GM15510 (cell line): ENCODE measurements around the gene MSI2.

Source experiments
- POLR2A ChIP-seq: IDR thresholded peaks from 3 replicates; pipeline ENCODE4 v1.6.1; 2011; ENCODE audit warnings: borderline replicate concordance; ENCODE audit not compliant: insufficient read length; ENCODE audit errors: extremely low read depth

Gene MSI2

DNA sequence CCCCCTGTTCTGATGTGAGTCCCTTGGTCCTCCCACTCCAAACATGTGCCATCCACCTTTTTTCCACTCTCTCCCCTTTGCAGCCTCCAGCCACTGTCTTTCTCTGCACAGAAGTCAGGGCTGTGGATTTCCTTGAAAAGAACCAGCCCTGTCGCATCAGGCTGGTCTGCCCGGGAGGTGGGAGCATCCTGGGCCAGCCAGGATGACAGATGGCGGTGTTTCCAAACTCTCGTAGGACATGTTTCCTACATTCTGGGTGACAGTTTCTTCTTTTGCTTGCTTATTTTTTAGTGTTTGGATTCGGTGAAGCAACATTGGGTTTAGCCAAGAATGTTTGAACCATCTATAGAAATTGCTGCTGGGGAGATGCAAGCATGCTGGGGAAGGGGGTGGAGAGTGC is 388.0 kb downstream of the MSI2 start:
- no peak for TF ChIP-seq POLR2A

DNA sequence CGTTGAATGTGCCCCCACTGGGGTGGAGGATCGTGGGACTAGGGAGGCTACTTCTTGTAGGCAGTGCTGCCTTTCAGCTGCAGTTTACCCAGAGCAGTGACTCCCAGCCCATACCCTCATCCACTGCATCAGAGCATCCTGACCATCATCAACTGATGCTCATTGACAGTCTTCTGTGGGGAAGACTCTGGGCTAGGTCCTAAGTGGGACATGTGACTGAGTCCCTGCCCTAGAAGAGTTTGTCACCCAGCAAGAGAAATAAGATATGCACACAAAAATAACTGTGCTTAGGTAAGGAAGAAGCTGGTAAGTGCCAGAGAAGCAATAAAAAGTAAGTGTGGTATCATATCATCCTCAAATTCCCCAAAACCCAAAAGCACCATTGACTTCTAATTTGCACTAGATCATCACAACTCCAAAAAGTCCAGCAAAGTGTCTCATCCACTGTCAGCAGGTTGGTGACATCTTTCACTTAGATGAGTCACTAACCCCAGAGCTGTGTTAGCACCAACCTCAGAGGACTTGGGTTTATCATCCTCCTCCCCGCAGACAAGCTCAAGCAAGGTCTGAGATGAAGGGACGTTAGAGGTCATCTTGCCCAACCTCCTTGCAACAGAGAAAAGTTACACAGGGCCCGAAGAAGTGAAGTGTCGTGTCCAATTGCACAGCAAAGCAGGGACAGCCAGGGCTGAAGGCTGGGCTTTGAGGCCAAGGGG is 389.8 kb downstream of the MSI2 start:
- TF ChIP-seq POLR2A: no peak

DNA sequence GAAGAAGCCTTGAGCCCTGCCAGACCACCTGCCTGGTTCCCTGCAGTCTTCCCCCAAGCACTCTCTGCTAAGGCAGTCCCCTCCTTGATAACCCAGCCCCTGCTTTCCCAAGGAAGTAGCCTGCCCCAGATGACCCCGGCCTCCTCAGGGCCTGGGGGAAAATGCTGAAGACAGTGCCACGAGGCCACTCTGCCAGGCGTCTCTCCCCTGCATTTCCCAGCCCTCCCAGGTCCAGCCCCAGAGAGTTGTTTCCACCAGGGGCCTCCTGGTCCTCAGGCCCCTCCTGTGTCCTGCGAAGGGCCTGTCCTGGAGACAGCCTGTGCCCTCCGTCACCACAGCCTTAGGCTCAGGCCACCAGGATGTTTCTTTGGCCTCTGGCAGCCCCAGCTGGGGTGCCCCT is 392.4 kb downstream of the MSI2 start:
- no peak for TF ChIP-seq POLR2A

DNA sequence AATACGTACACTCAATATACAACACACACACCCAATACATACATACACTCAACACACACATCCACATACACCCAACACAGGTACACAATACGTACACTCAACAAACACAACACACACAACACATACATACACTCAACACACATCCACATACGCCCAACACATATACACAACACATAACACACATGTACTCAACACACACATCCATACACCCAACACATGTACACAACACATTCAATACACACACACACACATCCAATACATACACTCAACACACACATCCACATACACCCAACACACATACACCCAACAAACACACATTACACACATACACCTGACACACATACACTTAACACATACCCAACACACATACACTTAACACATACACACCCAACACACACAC is 392.9 kb downstream of the MSI2 start:
- TF ChIP-seq POLR2A: no peak

DNA sequence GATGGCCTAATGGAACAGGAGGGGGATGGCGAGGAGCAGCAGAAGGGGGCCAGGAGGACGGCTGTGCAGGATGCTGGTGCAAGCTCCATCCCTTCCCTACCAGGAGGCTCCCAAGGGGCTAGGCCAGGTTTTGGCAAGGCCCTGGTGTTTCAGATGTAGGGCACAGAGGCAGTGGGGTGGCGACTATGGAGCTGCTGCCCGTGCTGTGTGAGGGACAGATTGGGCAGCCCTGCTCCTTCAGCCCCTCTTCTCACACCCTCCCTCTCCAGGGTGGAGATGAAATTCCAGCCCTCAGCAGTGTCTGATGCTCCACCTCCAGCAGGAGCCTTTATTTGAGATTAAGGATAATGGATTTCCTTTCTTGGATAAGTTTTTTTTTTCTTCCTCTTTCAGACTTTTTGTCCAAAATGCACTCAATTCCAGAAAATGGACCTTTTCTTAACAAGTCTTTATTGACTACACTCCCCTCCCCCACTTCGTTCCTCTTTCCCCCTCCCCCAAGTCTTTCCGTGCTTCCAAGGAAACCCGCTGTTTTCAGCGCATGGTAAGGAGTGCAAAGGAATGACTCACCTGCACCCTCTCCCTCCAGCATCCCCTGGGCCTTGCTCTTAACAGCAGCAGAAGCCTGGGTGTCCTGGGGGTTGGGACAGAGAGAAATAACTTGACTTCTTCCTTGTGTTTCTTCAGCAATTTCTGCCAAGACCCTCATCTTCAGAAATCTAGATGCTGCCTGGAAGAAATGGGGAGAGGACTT is 393.6 kb downstream of the MSI2 start:
- no peak for TF ChIP-seq POLR2A

DNA sequence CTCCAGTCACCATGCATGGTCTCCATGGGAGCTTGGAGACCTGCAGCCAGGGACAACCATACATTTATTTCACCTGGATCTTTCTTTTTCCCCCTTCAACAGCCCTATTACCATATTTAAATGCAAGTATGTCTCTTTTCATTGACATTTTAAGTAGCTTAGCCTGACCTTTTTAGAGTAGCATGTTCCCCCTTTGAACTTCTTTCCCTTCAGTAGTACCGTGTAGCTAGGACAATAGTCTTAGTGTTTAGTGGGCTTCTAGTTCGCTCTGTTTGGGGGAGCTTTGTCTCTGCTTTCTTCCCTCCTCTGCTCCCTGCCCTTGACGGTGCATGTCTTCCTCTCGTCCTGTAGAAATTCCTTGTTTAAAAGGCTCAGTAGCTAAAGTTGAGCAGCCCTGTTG is 394.2 kb downstream of the MSI2 start:
- TF ChIP-seq POLR2A: no peak

DNA sequence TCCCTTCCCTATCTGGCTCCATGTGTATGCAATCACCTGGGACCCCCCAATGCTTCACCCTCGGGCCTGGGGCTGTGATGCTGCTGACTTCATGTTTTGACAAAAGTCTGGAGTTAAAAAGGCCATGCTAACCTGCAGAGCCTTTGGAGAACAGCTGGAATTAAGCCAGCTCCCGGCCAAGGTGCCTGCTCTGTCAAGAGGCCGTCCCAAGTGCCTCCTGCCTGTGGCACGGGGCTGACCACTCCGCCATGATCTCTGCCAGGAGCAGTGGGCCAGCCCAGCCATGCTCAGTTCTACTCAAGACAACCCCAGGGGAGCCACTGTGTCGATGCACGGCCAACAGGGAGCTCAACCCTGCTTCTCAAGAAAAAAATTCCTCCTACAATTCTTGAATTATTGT is 395.1 kb downstream of the MSI2 start:
- no peak for TF ChIP-seq POLR2A

DNA sequence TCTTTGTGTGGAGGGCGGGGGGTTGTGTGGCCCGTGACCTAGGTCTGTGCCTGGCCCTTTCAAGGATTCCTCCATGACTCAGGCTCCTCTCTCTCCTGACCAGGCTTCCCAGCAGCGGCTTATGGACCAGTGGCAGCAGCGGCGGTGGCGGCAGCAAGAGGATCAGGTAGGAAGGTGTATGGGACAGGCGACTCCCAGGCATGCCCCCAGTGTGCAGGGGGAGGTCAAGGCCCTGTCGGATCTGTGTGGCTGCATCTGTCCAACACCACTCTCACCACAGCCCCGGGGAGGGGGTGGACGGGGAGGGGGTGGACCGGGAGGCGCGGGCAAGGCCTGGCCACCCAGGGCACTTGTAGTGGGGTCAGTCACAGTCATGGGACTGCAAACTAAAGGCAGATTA is 395.7 kb downstream of the MSI2 start:
- no peak for TF ChIP-seq POLR2A

DNA sequence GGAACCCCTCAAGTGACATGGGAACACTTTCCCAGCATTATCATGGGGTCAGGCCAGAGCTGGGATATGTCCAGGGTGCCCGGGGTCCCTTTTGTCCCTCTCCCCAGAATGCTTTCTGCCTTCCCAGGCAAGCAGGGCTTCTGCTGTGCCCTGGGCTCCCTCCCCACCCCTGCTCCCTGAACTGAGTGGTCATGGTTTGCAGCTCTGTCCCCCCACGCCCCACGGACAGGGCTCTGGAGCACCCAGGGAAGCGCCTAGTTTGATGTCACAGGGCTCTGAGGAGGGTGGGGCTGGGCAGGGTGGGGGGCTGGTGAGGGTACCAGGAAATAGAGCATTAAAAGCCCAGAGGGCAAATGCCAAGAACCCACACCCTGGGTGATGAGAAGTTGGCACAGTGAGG is 396.5 kb downstream of the MSI2 start:
- no peak for TF ChIP-seq POLR2A

DNA sequence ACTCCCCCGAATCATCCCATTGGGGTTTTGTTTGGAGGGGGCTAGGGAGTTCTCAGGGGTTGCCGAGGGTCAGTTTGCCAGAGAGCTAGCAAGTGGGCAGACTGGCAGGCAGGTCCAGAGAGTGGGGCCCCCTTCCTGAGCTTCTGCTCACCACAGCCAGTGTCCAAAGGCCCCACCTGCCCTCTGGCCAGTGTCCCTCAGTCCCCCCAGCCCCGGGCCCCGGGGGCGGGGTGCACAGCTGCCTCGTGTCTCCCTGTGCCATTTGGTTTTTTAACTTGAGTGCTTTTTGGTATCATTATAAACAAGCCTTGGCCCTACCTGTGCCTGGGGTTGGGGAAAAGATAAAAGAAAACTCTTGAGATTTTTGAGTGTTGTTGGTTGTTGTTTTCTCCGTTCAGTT is 397.0 kb downstream of the MSI2 start:
- no peak for TF ChIP-seq POLR2A

DNA sequence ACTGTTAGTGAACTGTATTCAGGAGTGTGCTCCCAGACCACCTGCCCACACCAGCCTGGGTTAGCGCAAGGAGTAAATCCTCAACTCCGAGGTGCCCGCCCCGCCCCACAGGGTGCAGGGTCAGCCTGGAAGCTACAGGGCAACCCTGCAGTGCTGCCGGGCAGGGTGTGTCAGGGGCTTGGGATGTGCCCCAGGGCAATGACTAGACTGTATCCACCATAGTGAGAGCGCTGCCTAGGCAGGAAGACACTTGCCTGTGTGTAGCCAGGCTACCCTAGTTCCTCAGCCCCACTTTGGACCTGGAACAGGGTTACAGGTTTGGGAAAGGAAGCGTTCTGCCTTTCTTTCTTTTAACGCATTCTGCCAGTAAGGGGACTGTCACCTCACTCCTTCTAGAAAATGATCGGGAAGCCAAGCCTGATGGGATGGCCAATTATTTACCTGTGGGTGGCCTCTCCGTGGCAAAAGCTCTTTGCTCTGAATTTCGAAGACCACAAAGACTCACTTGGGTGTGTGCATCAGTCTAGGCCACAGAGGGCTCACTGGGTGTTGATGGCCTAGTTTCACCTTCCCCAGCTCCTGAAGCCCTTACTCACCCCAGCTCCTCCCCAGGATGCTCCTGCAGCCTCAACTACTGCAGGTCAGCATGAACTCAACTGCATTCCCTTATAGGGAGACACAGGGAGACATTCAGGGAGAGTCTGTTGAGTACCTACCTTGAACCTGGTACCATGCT is 397.9 kb downstream of the MSI2 start:
- no peak for TF ChIP-seq POLR2A

DNA sequence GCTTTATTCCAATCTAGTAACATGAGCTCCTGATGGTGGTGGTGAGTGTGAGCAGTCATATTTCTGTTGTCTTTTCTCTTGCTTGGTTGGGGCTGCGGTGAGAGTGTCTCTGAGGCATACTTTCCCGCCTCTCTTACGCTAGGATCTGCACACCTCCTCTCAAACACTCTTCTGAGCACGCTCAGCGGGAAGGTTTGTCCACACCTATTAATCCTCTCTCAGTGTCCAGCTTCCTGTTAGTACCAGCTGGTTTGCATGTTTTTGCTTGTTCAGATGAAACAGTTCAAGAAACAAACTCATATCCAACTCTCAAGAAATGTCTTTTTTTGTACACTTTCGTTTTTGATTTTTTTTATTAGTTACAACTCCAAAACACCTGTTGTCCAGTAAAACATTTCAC is 399.2 kb downstream of the MSI2 start:
- no peak for TF ChIP-seq POLR2A

DNA sequence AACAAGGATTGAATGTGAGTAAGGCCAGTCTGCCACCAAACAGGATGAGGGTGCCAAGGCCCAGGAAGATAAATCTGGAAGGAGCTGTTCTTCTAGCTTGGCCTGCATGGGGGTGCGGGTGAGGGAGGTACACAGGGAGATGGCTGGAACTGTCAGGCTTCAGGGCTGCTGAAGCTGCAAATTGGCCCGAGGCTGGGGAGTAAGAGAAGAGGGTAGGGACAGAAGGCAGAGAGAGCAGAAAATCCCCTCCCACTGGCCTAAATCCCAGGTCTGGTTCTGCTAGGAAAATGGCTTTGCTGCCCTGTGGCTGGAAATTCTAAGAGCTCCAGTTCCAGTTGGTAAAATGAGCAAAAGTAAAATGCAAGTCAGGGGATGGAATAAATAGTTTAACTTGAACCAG is 400.9 kb downstream of the MSI2 start:
- TF ChIP-seq POLR2A: no peak

DNA sequence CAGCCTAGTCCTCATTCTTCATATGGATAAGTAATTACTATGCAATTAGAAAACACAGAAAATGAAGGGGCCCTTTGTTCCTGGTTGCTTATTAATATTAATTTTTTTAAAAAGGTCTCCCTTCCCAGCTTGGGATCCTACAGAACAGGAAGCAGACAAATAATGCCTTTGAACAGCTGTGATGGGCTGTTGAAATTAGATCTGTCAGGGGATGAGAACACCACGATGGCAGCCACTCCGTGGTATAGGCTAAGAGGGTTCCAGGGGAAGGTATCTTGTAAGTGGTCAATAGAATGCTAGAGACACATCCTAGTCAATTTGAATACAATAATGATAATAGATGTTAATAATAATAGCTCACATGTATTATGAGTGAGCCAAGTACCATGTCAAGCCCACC is 405.7 kb downstream of the MSI2 start:
- no peak for TF ChIP-seq POLR2A

DNA sequence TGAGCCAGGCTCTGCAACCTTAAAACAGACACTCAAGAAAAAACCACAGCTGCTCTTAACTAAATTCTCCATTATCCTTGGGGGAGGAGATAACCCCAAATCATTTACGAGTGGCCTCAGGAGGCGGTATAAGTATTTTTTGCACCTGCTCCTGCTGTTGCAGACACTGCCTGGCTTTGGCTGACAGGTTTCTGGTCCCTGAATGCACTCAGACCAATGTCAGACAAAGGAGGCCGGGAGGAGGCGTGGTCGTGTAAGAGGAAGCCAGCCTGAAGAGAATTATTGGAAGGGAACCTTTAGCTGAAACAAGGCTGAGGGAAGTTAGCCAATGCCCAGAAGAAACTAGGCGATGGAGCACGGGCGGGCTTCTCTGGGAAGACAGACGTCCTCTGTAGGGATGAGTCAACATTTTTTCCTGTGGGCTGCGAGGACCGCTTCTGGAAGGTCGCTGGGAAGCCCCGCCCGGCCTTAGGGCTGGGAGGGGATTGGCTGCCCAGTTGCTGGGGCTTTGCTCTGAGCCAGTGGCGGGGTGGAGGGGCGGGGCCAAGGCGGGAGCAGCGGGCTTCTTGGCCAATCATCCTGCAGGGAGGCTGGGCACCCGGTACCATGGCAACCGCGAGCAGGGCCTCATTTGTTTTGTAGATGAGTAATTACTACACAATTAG is 406.5 kb downstream of the MSI2 start:
- no peak for TF ChIP-seq POLR2A
